GM12865 (cell line): Measurements from ENCODE around the gene OR11H6.
"Not testable (repeated sequence)": the region's sequence is repeated elsewhere in the genome, so short reads cannot be mapped to it uniquely, and the experiment has no call there.

Source experiments
- DNase-seq: peaks from one replicate; pipeline ENCODE4 v3.0.0; 2010; ENCODE audit warnings: low read depth
- H3K4me3 ChIP-seq: 2 replicates; pipeline ENCODE4 v1.5.1; 2011; ENCODE audit warnings: mild to moderate bottlenecking, low read depth, low read length, control low read depth
- CTCF ChIP-seq: IDR thresholded peaks from 2 replicates; pipeline ENCODE4 v1.5.1; 2011; ENCODE audit warnings: low read length, control low read depth, low read depth, inconsistent platforms; ENCODE audit not compliant: insufficient read depth; ENCODE audit errors: missing control alignments

The OR11H6 gene

GRCh38 chr14:20198991-20199390 is 24.5 kb upstream of the OR11H6 start:
- H3K4me3 ChIP-seq: no peak overlapping the region
- no peak for TF ChIP-seq CTCF
- no peak for DNase-seq

- DNase-seq: no peak
Measured at GRCh38 chr14:20204721-20205120, 18.8 kb upstream of the OR11H6 start.

GRCh38 chr14:20209595-20209994 is 13.9 kb upstream of the OR11H6 start:
- TF ChIP-seq CTCF: no peak
- no peak overlapping the region for H3K4me3 ChIP-seq
- DNase-seq: no peak

More at GRCh38 chr14:20204721-20205120, 18.8 kb upstream of the OR11H6 start:
- no peak for TF ChIP-seq CTCF
- no peak overlapping the region for H3K4me3 ChIP-seq

GRCh38 chr14:20212406-20212805 is 11.1 kb upstream of the OR11H6 start:
- DNase-seq, H3K4me3 ChIP-seq: not testable (repeated sequence)

- H3K4me3 ChIP-seq: no peak overlapping the region
- TF ChIP-seq CTCF: no peak
- DNase-seq: no peak
Measured at GRCh38 chr14:20215196-20215595, 8.3 kb upstream of the OR11H6 start.

- H3K4me3 ChIP-seq: no peak overlapping the region
- TF ChIP-seq CTCF: no peak
- no peak for DNase-seq
Measured at GRCh38 chr14:20219033-20219432, 4.5 kb upstream of the OR11H6 start.

GRCh38 chr14:20228681-20229080 is 5.2 kb downstream of the OR11H6 start, which contains the start of gene OR11H7:
Gene OR11H7, plus strand, starts transcription at chr14:20228981.
- no peak for DNase-seq
- H3K4me3 ChIP-seq: no peak within 1 kb of the TSS
- no peak for TF ChIP-seq CTCF

GRCh38 chr14:20235415-20235814 is 11.9 kb downstream of the OR11H6 start:
- DNase-seq, H3K4me3 ChIP-seq: not testable (repeated sequence)
